ENCODE data around the gene SLC24A3. TPM values are rescaled to one million over a fixed set of nuclear protein-coding genes. Genes with fewer than 3 reads are reported as not detected.

SLC24A3 gene
- total RNA-seq, 4 donors from 2014 or later, result 12.9 to 49.8 (median 27.6) TPM

DNA sequence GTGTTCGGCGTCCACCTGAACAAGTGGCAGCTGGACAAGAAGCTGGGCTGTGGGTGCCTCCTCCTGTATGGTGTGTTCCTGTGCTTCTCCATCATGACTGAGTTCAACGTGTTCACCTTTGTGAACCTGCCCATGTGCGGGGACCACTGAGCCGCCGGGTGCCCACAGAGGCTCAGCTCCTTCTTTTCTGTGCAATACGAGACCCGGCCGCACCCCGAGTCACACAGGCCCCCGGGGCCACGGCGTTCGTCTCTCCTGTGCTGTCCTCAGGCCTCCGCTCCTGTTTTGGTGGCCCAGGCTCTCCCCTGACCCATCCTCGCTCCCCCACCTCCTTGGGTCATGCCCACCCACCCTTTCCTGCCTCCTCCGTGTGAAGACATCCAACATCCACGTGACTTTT lies 508.5 kb downstream of the SLC24A3 start:
- no peak overlapping the region for H3K4me3 ChIP-seq
- H3K4me1 ChIP-seq, result no peaks in the 10 kb centered on the region
- no peaks in the 10 kb centered on the region for H3K9me3 ChIP-seq
- H3K27ac ChIP-seq, result no peak overlapping the region
- H3K36me3 ChIP-seq, result no peaks in the 10 kb centered on the region
- H3K27me3 ChIP-seq, result no peaks in the 10 kb centered on the region
- TF ChIP-seq, protein P1, sequence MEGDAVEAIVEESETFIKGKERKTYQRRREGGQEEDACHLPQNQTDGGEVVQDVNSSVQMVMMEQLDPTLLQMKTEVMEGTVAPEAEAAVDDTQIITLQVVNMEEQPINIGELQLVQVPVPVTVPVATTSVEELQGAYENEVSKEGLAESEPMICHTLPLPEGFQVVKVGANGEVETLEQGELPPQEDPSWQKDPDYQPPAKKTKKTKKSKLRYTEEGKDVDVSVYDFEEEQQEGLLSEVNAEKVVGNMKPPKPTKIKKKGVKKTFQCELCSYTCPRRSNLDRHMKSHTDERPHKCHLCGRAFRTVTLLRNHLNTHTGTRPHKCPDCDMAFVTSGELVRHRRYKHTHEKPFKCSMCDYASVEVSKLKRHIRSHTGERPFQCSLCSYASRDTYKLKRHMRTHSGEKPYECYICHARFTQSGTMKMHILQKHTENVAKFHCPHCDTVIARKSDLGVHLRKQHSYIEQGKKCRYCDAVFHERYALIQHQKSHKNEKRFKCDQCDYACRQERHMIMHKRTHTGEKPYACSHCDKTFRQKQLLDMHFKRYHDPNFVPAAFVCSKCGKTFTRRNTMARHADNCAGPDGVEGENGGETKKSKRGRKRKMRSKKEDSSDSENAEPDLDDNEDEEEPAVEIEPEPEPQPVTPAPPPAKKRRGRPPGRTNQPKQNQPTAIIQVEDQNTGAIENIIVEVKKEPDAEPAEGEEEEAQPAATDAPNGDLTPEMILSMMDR (IDR thresholded peaks at IDR 0.05), result no peak
- no peak for DNase-seq
- intact Hi-C loops (cut with DNase I; ENCODE audit: low total_unique reads), result no loop called here

DNA sequence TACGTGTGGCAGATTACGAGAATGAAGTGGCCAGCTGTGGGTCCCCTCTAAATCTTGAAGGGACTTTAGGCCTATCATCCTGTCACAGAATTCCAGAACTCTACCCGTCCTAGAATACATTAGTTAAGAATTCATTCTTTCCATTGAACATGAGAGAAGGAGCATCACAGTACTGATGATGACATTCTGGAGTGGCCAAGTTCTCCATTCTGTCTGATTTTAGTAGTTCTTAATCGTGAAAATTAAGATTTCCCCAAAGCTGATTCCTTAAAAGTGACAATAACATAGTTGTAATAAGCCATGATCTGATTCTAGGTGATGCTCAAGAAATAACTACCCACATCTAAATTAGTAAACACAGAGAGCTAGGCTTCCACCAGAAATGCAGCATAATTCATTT lies 510.6 kb downstream of the SLC24A3 start:
- TF ChIP-seq POLR2A (IDR thresholded peaks at IDR 0.05), result no peak
- TF ChIP-seq, protein P1 (IDR thresholded peaks at IDR 0.05), result no peak

DNA sequence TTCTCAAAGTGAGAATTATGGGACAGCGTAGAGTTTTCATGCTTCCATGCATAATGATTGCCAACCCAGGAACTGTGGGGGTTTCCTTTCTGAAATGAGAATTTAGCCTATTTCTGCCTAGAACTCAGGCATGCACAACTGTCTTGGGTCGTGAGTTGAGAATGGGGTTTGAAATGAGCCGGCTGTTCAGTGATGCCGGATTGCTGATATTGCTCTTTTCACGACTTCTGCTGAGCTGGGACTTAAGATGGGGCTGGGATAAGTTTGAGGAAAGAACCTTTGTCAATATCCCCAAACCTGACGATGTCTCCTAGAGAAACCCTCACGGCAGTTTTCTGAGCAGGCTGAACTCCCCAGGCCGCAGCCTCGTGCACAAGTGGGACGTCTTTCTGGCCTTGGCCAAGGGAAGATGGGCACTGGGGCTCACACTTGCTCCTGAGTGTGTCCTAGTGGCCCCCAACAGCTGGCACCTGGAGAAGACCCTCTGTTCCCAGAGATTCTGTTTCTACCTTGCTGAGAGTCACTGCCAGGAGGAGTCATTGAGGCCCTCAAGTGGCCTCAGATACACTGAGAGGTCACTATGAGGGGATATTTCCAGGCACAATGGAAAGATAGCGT lies 511.5 kb downstream of the SLC24A3 start:
- no peak overlapping the region for H3K27ac ChIP-seq
- TF ChIP-seq, protein P1 (IDR thresholded peaks at IDR 0.05), result no peak
- no peak for TF ChIP-seq POLR2A (IDR thresholded peaks at IDR 0.05)
- H3K9me3 ChIP-seq, result no peaks in the 10 kb centered on the region
- H3K4me3 ChIP-seq, result no peak overlapping the region
- no peak for DNase-seq
- H3K4me1 ChIP-seq, result no peaks in the 10 kb centered on the region
- H3K27me3 ChIP-seq, result no peaks in the 10 kb centered on the region
- no peaks in the 10 kb centered on the region for H3K36me3 ChIP-seq
- intact Hi-C loops (cut with DNase I; ENCODE audit: low total_unique reads), result no loop called here

More for the DNA sequence above, 510.6 kb downstream of the SLC24A3 start:
- no peaks in the 10 kb centered on the region for H3K9me3 ChIP-seq
- intact Hi-C loops (cut with DNase I; ENCODE audit: low total_unique reads), result no loop called here
- H3K36me3 ChIP-seq, result no peaks in the 10 kb centered on the region
- no peak for DNase-seq
- H3K27me3 ChIP-seq, result no peaks in the 10 kb centered on the region
- no peak overlapping the region for H3K4me3 ChIP-seq
- H3K4me1 ChIP-seq, result no peaks in the 10 kb centered on the region
- H3K27ac ChIP-seq, result no peak overlapping the region

DNA sequence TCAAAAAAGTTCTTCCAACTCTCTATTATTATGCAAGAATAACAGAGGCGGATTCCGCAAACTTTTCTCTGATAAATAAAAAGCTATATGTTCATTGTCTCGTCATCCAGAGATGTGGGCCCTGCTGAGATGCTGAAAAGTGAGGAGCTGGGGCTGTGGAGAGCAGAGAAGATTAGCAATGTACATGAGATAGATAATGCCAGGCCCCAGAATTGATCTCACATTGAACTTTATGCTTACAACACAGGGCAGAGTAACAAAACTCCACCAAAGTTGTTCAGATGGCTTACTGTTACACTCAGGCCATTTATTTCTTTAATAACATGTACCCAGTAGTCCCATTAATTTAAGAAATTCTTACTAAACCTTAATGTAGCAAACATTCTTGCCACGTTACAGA lies 512.9 kb downstream of the SLC24A3 start:
- H3K4me1 ChIP-seq, result no peaks in the 10 kb centered on the region
- intact Hi-C loops (cut with DNase I; ENCODE audit: low total_unique reads), result no loop called here
- no peak overlapping the region for H3K4me3 ChIP-seq
- no peaks in the 10 kb centered on the region for H3K36me3 ChIP-seq
- H3K9me3 ChIP-seq, result no peaks in the 10 kb centered on the region
- DNase-seq, result no peak
- H3K27ac ChIP-seq, result no peak overlapping the region
- H3K27me3 ChIP-seq, result no peaks in the 10 kb centered on the region
- no peak for TF ChIP-seq POLR2A (IDR thresholded peaks at IDR 0.05)
- TF ChIP-seq, protein P1 (IDR thresholded peaks at IDR 0.05), result no peak

DNA sequence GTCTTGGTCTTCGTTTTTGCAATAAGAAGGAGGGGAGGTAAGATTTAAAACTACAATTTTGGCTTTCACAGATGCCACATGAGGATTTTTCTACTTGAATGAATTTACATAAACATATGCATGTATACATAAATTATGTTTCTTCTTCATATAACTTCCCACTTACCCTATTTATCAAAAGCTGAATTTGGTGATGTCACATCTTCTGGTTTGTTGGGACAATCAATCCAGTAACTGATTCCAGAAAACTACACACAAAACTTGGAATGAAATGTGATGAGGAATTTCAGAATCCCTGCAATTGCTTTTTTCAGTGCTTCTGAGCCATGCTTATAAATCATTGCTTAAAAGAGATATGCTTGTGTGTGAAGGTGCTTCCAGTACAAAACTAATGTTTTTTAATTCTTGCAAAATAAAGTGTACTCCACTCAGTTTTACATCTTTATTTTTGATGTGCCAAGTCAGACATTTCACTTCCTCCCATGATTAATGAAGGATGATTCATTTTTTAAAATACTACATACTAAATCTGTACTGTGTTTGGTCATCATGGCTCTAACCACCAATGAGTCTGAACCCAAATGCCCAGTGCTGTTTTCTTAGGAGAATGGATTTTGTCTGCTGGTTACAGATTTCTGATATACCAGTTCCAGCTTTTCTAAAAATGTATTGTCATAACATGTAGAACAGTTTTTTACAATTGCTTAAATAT lies 513.5 kb downstream of the SLC24A3 start:
- H3K4me1 ChIP-seq, result no peaks in the 10 kb centered on the region
- H3K27ac ChIP-seq, result peak overlapping the region in 1 of 2 donors; percentile 15
- no peaks in the 10 kb centered on the region for H3K27me3 ChIP-seq
- H3K4me3 ChIP-seq, result no peak overlapping the region
- TF ChIP-seq, protein P1 (IDR thresholded peaks at IDR 0.05), result no peak
- no peak for TF ChIP-seq POLR2A (IDR thresholded peaks at IDR 0.05)
- intact Hi-C loops (cut with DNase I; ENCODE audit: low total_unique reads), result no loop called here
- no peaks in the 10 kb centered on the region for H3K9me3 ChIP-seq
- no peaks in the 10 kb centered on the region for H3K36me3 ChIP-seq
- no peak for DNase-seq
